ENCODE results near the gene QPRT.
"Not testable (repeated sequence)": the region's sequence is repeated elsewhere in the genome, so short reads cannot be mapped to it uniquely, and the experiment has no call there.

QPRT gene

GRCh38 chr16:29686740-29687332 is 7.9 kb downstream of the QPRT start:
- DNase-seq (no peak), ATAC-seq (ENCODE audit: insufficient read depth, low read depth) (no peak)
- H3K27me3 ChIP-seq (ENCODE audit: insufficient read depth, low read length, poor library complexity): no peaks in the 10 kb centered on the region
- H3K9me3 ChIP-seq (ENCODE audit: insufficient read depth, low read length, severe bottlenecking): no peaks in the 10 kb centered on the region
- no peak overlapping the region for H2AFZ ChIP-seq (ENCODE audit: low read depth, low read length)
- TF ChIP-seq CTCF (IDR thresholded peaks at IDR 0.05; ENCODE audit: borderline replicate concordance, extremely low read depth, low read length, poor library complexity, severe bottlenecking) (no peak), EZH2 (IDR thresholded peaks at IDR 0.05; ENCODE audit: borderline replicate concordance, low read depth, low read length, severe bottlenecking) (no peak)
- H3K4me3 ChIP-seq (ENCODE audit: low read depth in 1 of 2, low read length in 2 of 2): no peak overlapping the region
- H3K79me2 ChIP-seq (ENCODE audit: insufficient read depth, low read length): peaks cover 7% of the 10 kb centered on the region
- no peak overlapping the region; the same call in none of the 2 replicates for H3K27ac ChIP-seq (ENCODE audit: low read length)
- H3K9ac ChIP-seq (ENCODE audit: low read depth, low read length): no peak overlapping the region
- no peaks in the 10 kb centered on the region for H4K20me1 ChIP-seq (ENCODE audit: insufficient read depth, low read length)
- H3K4me2 ChIP-seq (ENCODE audit: insufficient read depth, low read length): no peak overlapping the region
- H3K4me1 ChIP-seq (ENCODE audit: insufficient read depth, low read length): peaks cover 6% of the 10 kb centered on the region
- 0 out of 2 replicates have a peak, but pooled peaks cover 4% of the 10 kb centered on the region for H3K36me3 ChIP-seq (ENCODE audit: insufficient read depth, low read length)

GRCh38 chr16:29687755-29688154 is 8.8 kb downstream of the QPRT start:
- H3K27ac ChIP-seq (ENCODE audit: low read length): no peak overlapping the region
- H3K4me3 ChIP-seq (ENCODE audit: low read depth in 1 of 2, low read length in 2 of 2): no peak overlapping the region
- H3K4me1 ChIP-seq (ENCODE audit: insufficient read depth, low read length): peaks cover 8% of the 10 kb centered on the region
- H3K27me3 ChIP-seq (ENCODE audit: insufficient read depth, low read length, poor library complexity): no peaks in the 10 kb centered on the region
- H3K9me3 ChIP-seq (ENCODE audit: insufficient read depth, low read length, severe bottlenecking): no peaks in the 10 kb centered on the region
- peaks cover 7% of the 10 kb centered on the region for H3K79me2 ChIP-seq (ENCODE audit: insufficient read depth, low read length)
- H3K9ac ChIP-seq (ENCODE audit: low read depth, low read length): no peak overlapping the region
- no peak for ATAC-seq (ENCODE audit: insufficient read depth, low read depth)
- TF ChIP-seq EZH2 (IDR thresholded peaks at IDR 0.05; ENCODE audit: borderline replicate concordance, low read depth, low read length, severe bottlenecking): no peak
- TF ChIP-seq CTCF (IDR thresholded peaks at IDR 0.05; ENCODE audit: borderline replicate concordance, extremely low read depth, low read length, poor library complexity, severe bottlenecking): no peak
- no peak overlapping the region for H3K4me2 ChIP-seq (ENCODE audit: insufficient read depth, low read length)
- no peak overlapping the region for H2AFZ ChIP-seq (ENCODE audit: low read depth, low read length)
- H4K20me1 ChIP-seq (ENCODE audit: insufficient read depth, low read length): no peaks in the 10 kb centered on the region
- H3K36me3 ChIP-seq (ENCODE audit: insufficient read depth, low read length): 0 out of 2 replicates have a peak, but pooled peaks cover 4% of the 10 kb centered on the region
- no peak for DNase-seq

- no peak overlapping the region for H3K4me2 ChIP-seq (ENCODE audit: insufficient read depth, low read length)
- DNase-seq (no peak), ATAC-seq (ENCODE audit: insufficient read depth, low read depth) (no peak)
- no peaks in the 10 kb centered on the region for H3K27me3 ChIP-seq (ENCODE audit: insufficient read depth, low read length, poor library complexity)
- TF ChIP-seq CTCF (IDR thresholded peaks at IDR 0.05; ENCODE audit: borderline replicate concordance, extremely low read depth, low read length, poor library complexity, severe bottlenecking): no peak
- TF ChIP-seq EZH2 (IDR thresholded peaks at IDR 0.05; ENCODE audit: borderline replicate concordance, low read depth, low read length, severe bottlenecking): no peak
- H3K9ac ChIP-seq (ENCODE audit: low read depth, low read length): no peak overlapping the region
- H3K4me3 ChIP-seq (ENCODE audit: low read depth in 1 of 2, low read length in 2 of 2): no peak overlapping the region
- no peak overlapping the region for H2AFZ ChIP-seq (ENCODE audit: low read depth, low read length)
- no peak overlapping the region for H3K27ac ChIP-seq (ENCODE audit: low read length)
- H3K79me2 ChIP-seq (ENCODE audit: insufficient read depth, low read length): peaks cover 7% of the 10 kb centered on the region
- H4K20me1 ChIP-seq (ENCODE audit: insufficient read depth, low read length): no peaks in the 10 kb centered on the region
- 0 out of 2 replicates have a peak, but pooled peaks cover 4% of the 10 kb centered on the region for H3K36me3 ChIP-seq (ENCODE audit: insufficient read depth, low read length)
- H3K4me1 ChIP-seq (ENCODE audit: insufficient read depth, low read length): peaks cover 8% of the 10 kb centered on the region
- H3K9me3 ChIP-seq (ENCODE audit: insufficient read depth, low read length, severe bottlenecking): no peaks in the 10 kb centered on the region
These were observed 9.2 kb downstream of the QPRT start for GRCh38 chr16:29688172-29688571.

- not testable (repeated sequence) for H2AFZ ChIP-seq (ENCODE audit: low read depth, low read length); DNase-seq; H3K4me2 ChIP-seq (ENCODE audit: insufficient read depth, low read length); H3K27me3 ChIP-seq (ENCODE audit: insufficient read depth, low read length, poor library complexity); ATAC-seq (ENCODE audit: insufficient read depth, low read depth); H3K36me3 ChIP-seq (ENCODE audit: insufficient read depth, low read length); H3K4me3 ChIP-seq (ENCODE audit: low read depth in 1 of 2, low read length in 2 of 2); H3K79me2 ChIP-seq (ENCODE audit: insufficient read depth, low read length); H3K9me3 ChIP-seq (ENCODE audit: insufficient read depth, low read length, severe bottlenecking); H3K9ac ChIP-seq (ENCODE audit: low read depth, low read length); H4K20me1 ChIP-seq (ENCODE audit: insufficient read depth, low read length); H3K4me1 ChIP-seq (ENCODE audit: insufficient read depth, low read length); H3K27ac ChIP-seq (ENCODE audit: low read length)
These were observed 10.7 kb downstream of the QPRT start for GRCh38 chr16:29689490-29690351.

- DNase-seq; H3K27ac ChIP-seq (ENCODE audit: low read length); H3K9ac ChIP-seq (ENCODE audit: low read depth, low read length); H3K4me1 ChIP-seq (ENCODE audit: insufficient read depth, low read length); H2AFZ ChIP-seq (ENCODE audit: low read depth, low read length); H3K4me2 ChIP-seq (ENCODE audit: insufficient read depth, low read length); ATAC-seq (ENCODE audit: insufficient read depth, low read depth); H3K4me3 ChIP-seq (ENCODE audit: low read depth in 1 of 2, low read length in 2 of 2); H3K27me3 ChIP-seq (ENCODE audit: insufficient read depth, low read length, poor library complexity); H3K9me3 ChIP-seq (ENCODE audit: insufficient read depth, low read length, severe bottlenecking); H4K20me1 ChIP-seq (ENCODE audit: insufficient read depth, low read length); H3K79me2 ChIP-seq (ENCODE audit: insufficient read depth, low read length): not testable (repeated sequence)
- peaks cover 12% of the 10 kb centered on the region for H3K36me3 ChIP-seq (ENCODE audit: insufficient read depth, low read length)
These were observed 13.6 kb downstream of the QPRT start for GRCh38 chr16:29692606-29693005.

Data from DND-41 (cell line).